Activated T-cell treated with anti-CD3 and anti-CD28 coated beads for 4 hours (primary cell): ENCODE results near the gene KRTDAP.
"Not testable (repeated sequence)": the region's sequence is repeated elsewhere in the genome, so short reads cannot be mapped to it uniquely, and the experiment has no call there.

Source experiments
- DNase-seq: peaks from one replicate; pipeline ENCODE4 v3.0.0-alpha.2; 2020

KRTDAP gene

DNA sequence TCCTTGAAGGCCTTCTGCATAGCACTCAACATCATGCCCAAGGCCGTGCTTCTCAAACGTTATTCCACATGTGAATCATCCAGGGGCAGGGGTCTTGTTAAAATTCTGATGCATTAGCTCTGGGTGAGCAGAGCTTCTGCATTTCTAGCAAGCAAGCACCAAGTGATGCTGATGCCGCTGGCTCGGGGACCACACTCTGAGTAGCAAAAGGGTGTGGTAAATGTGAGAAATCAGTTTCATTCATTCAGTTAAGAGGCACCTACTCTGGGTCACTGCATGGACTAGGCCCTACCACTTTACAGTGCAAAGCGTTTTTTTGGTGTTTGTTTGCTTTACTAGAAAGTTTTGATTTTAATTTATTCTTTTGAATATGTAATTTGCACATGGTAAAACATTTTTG lies 7.2 kb downstream of the KRTDAP start:
- no peak for DNase-seq

DNA sequence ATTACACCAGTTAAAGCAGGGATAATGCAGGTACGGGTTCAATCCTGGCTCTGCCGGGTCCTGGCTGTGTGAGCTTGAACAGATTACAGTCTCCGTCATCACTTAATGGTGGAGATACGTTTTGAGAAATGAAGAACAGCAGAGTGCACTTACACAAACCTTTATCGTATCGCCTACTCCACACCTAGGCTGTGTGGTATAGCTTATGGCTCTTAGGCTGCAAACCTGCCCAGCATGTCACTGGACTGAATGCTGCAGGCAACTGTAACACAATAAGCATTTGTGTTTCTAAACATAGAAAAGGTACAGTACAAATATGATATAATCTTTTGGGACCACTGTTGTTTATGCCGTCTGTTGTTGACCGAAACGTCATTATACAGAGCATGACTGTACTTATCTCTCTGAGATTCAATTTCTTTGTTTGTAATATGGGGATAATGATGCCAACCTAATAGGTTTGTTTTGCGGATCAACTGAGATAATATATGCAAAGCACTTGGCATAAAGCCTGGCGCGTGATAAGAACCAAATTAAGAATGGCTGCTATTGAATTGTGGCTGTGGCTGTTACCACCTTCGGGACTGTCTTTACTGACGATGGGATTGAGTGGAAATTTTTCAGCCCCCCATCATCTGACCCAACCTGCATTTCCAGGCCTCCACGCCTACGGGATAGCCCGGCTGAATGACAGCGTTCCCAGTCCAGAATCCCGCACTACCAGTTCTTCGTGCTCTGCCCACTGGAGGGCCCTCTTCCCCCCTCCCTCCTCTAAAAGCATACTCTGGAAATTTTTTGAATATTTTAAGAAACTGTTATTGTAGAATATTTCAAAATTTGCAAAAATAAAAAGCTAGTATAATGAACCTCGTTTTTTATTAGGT lies 11.2 kb downstream of the KRTDAP start:
- DNase-seq = no peak

DNA sequence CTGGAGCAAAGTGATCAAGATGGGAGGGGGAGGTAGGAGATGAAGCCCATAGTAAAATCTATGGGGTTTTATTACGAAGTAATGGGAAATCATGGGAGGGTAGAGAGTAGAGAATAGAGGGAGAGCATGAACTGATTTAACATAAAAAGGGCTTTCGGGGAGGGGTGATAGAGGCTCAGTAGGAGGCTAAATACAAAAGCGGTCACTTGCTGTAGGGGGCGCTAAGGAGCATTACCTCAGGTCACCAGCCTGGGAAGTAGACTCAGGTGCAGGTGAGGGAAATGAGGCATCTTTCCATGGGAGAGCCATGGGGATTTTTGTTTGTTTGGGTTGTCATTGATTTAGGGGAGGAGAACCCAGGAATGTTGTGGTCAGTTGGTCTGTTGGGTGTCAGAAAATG lies 14.1 kb downstream of the KRTDAP start:
- DNase-seq = no peak

DNA sequence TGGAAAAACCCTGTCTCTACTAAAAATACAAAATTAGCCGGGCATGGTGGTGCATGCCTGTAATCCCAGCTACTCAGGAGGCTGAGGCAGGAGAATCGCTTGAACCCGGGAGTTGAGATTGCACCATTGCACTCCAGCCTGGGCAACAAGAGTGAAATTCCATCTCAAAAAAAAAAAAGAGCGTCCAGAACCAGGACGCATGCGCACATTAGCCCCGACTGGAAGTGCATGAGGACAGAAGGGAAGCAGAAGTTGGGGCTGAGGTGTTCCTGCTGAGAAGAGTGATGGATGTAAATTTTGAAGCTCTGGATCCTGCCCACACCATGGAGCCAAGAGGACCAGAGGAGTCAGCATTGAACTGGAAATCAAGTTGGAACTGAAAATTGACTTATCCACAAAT lies 15.7 kb downstream of the KRTDAP start:
- DNase-seq = not testable (repeated sequence)

DNA sequence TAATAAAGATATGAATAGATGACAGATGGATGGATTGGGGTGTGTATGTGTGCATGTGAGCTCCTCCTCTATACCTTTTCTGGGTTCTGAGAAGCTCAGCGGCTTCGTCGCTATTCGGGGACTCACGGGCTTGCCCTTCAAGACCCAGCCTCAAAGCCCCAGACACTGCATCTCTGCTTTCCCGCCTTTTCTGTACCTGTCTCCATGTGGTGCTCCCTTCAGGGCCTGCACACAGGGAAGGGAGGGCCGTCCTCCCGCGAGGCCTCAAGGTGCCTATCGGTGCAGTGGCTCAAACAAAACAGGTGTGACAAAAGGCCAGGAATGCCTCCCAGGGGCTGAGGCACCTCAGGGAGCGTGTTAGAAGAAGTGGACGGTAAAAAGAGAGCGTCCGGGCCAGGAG lies 16.2 kb downstream of the KRTDAP start:
- DNase-seq = no peak

DNA sequence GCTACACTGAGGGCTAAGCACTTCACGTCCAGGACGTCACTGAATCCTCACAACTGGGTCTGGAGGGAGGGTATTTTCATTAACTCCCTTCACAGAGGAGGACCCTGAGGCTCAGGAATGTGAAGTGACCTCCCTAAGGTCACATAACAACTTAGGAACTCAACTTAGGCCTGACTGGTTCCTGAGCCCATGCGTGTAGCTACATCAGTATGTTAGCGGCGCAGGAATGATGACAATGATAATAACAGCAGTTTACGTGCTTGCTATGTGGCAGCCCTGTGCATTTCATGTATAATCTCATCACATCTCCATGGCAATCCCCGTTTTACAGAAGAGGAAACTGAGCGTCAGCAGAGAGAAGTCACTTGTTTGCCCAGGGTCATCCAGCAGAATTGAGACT lies 18.3 kb downstream of the KRTDAP start:
- no peak for DNase-seq

DNA sequence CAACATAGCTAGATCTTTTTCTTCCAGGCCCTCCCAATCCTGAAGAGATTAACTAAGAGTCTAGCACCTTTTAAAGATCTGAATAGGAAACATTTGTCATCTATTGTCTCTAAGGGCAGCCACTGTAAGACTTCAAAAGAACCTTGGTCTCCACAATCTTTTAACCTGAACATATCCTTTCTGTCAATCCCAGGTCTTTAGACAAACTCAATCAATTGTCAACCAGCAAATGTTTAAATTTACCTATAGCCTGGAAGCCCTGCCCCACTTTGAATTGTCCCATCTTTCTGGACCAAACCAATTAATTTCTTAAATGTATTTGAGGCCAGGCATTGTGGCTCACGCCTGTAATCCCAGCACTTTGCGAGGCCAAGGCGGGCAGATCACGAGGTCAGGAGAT lies 19.2 kb downstream of the KRTDAP start:
- DNase-seq = not testable (repeated sequence)

DNA sequence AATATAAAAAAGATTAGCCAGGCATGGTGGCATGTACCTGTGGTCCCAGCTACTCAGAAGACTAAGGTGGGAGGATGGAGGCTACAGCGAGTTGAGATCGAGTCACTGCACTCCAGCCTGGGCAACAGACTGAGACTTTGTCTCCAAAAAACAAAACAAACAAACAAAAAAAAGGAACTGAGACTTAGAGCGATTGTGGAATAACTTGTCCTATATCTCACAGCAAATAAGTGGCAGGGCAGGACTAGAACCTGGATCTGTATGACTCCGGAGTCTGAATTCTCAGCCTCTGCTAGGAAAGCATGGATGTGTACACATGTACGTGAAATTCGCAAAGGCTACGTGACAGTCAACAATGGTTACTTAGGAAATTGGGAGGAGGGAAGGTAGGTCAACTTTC lies 20.1 kb downstream of the KRTDAP start:
- no peak for DNase-seq

DNA sequence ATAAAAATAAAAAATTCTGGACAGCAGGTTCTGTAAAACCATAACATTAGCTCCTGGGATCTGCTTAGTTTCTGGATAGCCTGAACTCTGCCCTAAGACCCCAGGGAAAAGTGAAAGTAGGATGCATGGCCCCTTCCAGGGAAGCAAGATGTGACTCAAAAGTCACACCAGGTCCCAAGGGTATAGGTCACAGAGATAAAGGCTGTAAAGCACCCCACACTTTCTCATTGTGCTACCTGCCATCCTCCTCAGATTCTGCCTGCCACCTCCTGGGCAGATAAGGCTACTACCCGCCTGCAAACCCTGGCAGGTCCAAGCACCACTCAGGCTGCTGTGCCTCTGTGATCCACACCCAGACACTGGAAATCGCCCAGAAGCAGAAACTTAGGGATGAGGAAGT lies 21.6 kb downstream of the KRTDAP start:
- peak; percentile 49 for DNase-seq

DNA sequence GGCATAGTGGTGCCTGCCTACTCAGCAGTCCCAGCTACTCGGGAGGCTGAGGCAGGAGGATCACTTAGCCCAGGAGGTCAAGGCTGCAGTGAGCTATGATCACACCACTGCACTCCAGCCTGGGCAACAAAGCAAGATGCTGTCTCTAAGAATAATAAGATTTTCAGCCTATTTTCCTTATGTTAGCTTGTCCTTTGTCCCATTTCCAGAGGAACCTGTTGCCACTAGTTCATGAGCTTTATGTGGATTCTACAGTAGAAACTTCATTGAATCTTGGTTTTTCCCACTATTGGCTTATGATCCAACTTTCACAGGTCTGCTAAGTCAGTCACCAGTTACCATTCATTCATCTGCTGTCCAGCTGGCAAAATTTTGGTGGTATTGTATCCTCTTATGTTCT lies 24.0 kb downstream of the KRTDAP start:
- DNase-seq = no peak

DNA sequence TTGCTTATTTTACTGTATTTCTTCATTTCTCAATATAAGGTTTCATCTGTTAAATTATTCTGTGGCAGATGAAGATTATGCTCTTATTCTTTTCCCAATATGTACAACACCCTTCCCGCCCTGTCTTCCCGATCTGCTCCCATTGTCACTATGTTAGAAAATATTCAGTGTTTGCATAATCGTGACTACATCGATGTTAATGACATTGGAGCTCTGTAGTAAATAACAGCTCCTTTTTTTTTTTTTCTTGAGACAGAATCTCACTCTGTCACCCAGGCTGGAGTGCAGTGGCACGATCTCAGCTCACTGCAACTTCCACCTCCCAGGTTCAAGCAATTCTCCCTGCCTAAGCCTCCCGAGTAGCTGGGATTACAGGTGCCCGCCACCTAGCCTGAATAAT lies 27.3 kb downstream of the KRTDAP start:
- DNase-seq = not testable (repeated sequence)

DNA sequence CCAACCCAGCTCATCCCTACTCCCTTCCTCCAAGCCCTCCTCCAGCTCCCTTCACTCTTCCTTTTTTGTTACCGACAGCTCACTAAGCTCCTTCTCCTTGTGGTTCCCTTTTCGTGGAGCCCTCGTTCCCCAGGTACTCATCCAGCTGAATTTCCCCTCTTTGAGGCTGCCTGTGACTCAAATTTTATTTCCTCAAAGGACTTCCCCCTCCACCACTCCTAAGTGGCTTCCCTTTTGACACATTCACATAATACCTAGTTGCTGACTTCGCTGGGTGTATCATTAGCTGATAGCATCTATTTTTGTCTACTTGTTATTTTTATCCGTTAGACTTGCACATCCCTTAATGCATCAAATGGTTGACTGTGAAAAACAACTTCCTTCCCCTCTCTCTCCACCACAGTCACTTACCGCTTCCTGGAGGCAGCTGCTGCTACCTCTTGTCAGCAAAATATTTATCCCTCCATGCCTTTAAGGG lies 27.7 kb downstream of the KRTDAP start:
- DNase-seq = peak; percentile 15

DNA sequence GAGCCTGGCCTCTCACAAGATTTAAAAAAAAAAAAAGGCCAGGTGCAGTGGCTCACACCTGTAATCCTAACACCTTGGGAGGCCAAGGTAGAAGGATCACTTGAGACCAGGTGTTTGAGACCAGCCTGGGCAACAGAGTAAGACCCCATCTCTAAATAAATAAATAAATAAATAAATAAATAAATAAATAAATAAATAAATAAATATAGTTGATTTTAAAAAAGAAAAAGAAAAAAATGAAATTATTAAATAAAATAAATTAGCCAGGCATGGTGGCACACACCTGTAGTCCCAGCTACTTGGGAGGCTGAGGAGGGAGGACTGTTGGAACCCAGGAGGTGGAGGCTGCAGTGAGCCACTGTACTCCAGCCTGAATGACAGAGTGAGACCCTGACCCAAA lies 28.5 kb downstream of the KRTDAP start:
- not testable (repeated sequence) for DNase-seq

DNA sequence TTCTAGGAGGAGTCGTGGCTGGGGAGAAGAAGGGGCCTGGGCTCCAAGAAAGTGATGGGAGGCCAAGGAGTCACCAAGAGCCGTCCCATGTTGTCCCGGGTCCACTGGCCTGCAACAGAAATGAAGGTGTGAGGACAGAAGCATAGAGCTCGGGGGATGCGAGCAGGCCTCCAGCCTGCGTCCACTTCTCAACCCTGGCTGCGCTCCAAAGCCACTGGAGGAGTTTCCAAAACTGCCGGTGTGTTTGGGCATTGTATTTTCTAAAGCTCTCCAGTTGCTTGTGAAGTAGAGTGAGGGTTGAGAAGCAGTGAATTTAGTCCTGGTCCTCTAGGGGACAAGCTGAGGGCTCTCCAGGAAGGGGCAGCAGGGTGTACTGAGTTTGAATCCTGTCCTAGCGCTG lies 29.2 kb downstream of the KRTDAP start:
- DNase-seq = no peak

DNA sequence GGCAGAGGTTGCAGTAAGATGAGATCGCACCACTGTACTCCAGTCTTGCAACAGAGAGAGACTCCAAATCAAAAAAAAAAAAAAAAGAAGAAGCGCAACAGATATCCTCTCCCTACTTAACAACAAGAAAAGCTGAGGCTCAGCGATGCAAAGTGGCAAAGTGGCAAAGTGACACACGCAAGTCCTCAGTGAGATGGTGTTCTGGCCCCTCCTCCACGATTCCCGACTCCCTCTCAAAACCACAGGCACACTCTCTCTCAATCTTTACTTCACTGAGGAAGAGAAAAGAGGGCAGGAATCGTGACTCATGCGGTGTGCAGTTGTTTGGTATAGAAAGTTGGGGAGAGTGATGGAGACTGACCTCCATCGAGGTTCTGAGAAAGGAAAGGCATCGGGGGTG lies 29.7 kb downstream of the KRTDAP start:
- DNase-seq = no peak

DNA sequence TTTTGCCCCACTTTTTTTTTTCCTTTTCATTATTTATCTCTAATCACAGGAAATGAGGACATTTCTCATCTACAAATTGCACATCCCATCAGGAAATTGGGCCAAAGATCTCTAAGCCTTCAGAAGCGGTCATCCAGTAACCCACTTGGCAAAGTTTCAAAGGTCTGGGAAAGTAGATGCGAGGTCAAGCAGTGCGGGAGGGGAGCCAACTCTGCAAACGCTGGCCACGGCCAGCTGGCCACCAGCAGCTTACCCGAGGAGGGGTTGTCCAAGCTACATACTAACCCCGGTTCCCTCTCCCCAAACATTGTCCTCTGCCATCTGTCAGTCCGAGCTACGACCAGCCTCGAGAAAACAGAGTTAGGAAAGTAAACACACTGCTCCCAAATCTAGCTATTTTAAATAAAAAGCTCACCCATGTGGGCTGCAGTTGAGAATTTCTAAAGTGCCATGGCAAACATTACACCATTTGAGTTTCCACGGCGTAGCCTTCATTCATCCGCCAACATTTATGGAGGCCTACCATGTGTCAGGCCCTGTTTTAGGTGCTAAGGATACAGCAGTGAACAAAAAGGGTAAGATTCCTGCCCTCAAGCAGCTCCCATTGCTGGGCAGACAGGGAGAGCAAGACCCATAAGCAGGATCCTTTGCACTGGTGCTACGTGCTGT lies 30.7 kb downstream of the KRTDAP start:
- DNase-seq = no peak

DNA sequence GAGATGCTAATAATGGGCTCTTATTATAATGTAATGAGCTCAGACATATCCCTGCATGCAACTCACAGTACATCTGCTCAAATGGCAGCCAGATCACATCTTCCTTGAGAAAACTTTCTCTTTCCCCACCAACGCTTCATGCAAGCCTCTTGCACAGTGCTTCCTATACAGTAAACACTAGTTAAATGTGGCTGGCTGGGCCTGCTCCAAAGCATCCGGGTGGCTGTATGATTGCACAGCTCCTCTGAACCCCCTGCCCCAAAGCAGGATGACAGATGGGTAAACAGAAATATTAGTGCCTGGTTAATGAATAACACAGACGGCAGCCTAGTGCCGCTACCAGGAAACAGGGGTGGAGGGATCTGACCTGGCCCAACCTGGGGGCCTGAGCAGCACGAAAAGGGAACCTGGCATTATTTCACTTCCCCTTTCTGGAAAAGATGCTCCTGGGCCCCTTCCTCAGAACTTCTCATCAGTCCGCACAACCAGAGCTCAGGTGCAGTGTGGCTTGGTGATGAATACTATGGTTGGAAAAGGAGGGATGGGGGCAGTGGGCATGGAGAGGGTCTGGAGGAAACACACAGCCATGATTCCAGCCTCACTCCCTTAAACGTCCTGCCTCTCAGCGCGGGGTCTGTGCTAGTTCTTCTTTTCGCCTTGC lies 31.4 kb downstream of the KRTDAP start:
- DNase-seq = no peak

DNA sequence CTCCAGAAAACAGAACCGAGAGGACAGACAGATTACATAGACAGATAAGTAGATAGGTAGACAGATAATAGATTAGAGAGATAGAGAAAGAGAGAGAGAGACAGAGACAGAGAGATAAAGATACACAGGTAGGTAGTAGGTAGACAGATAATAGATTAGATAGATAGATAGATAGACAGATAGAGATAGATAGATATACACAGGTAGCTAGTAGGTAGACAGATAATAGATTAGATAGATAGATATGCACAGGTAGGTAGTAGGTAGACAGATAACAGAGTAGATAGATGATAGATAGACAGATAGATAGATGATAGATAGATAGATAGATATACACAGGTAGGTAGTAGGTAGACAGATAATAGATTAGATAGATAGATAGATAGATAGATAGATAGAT lies 32.1 kb downstream of the KRTDAP start:
- no peak for DNase-seq

DNA sequence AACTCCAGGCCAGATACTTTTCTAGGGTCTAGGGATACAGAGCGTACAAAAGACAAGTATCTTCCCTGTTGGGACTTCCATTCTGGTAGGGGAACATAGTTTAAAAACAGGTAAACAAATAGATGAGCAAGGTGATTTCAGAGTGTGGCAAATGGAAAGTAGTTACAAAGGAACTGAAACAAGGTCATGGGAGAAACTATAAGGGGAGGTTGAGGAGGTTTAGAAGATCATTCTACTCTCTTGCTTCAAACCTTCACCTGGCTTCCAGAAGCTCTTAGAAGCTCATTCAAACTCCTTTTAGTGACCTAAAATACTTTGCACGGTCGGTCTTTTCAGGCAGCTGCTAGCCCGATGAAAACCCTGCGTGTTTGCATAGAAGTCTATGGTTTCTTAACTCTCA lies 33.1 kb downstream of the KRTDAP start:
- DNase-seq = no peak

DNA sequence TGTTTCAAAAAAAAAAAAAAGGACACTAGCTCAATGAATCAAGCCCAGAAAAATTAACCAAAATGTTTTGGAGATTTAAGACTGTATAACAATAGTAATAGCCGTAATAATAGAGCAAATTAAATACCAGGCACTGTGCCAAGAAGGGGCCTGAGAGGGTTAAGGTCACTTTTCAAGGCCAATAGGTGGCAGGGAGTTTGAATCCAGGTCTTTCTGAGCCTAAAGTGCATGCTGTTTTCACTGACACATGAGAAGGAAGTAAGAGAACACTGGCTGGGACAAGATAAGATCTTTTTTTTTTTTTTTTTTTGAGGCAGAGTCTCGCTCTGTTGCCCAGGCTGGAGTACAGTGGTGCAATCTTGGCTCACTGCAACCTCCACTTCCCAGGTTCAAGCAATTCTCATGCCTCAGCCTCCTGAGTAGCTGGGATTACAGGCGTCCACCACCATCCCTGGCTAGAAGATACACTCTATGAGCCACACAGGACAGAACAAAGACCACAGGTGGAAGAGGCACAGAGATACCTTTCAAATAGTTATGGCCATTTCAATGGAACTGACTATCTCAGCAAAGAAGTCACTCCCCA lies 34.6 kb downstream of the KRTDAP start:
- no peak for DNase-seq

DNA sequence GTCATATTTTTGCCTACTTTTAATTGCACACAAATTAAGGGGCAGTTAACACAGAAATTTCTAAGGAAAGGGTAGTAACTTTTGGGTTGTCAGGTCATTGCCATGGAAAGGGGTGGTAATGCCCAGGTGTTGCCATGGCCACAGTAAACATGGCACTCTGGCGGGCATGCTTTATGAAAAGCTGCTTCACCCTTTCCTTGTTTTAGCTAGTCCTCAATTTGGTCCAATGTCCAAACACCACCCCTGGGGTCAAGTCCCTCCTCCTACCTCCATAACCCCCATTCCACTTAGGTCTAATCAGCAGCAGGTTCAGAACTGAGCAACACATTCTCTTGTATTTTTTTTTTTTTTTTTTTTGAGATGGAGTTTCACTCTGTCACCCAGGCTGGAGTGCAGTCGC lies 35.6 kb downstream of the KRTDAP start:
- no peak for DNase-seq

DNA sequence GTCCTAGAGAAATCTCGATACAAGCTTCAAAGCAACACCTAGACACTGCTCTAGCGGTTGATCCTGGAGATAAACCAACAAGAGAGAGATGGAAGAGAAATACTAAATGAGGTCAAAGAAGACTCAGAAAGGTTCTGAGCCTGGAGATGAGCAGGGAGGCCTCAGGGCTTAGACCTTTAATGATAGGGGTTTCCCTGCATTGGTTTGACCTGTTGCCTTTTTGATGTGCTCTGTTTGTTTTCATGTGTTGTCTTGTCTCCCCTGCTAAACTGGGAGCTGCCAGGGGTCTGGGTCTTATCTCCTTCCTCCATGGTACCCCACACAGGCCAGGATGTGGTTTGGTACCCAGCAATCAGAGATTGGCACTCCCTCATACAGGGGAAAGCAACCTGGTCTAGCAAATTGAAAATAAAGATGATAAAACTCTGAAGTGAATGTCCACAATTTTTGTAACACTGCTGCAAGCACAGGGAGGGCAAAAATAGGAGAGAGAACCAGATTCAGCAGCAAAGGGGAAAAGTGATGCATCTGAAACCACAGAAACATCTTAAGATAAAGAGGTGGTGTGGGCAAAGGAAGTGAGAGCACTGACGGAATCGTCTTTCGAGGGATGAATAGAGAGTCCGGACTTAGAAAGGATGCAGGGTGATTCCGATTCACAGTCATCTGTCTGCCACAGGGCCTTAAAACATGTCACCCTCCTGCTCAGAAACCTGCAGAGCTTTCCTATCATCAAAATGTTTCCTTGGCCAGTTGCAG lies 38.7 kb downstream of the KRTDAP start:
- DNase-seq = no peak
